Right lobe of liver (tissue), 6 donors: ENCODE results near the gene NIFK. TPM values are rescaled to one million over a fixed set of nuclear protein-coding genes. Genes with fewer than 3 reads are reported as not detected.

ENCODE experiments used
- ATAC-seq, 4 donors: fragments of 200-7000 bp; cut with Tn5 transposase; one replicate each; pipeline ENCODE4 v1.9.1; 2020; ENCODE audit warnings: mild to moderate bottlenecking in 4 of 4, moderate library complexity in 4 of 4
- DNase-seq, 3 donors: peaks; one replicate each; pipeline ENCODE4 v3.0.0-alpha.2; 2020
- H3K27ac ChIP-seq, 3 donors: fragments of 200-600 bp; one replicate each; pipeline ENCODE4 v1.8.0; 2022
- H3K27me3 ChIP-seq, 2 donors: fragments of 200-600 bp; one replicate each; pipeline ENCODE4 v1.8.0; 2022
- H3K36me3 ChIP-seq, 4 donors: fragments of 200-600 bp; sonication (generic) in 1 of 4; one replicate each; pipeline versions ENCODE4 v1.5.1 to v1.8.0; 2017 to 2022; ENCODE audit warnings: control low read depth in 1 of 4
- H3K4me1 ChIP-seq, 4 donors: fragments of 200-600 bp; sonication (generic) in 1 of 4; one replicate each; pipeline versions ENCODE4 v1.5.1 to v1.8.0; 2017 to 2022; ENCODE audit warnings: control low read depth in 1 of 4
- H3K4me3 ChIP-seq, 3 donors: fragments of 200-600 bp; one replicate each; pipeline ENCODE4 v1.8.0; 2022
- H3K9me3 ChIP-seq, 4 donors: fragments of 200-600 bp; sonication (generic) in 1 of 4; one replicate each; pipeline versions ENCODE4 v1.5.1 to v1.8.0; 2017 to 2022; ENCODE audit warnings: control low read depth in 1 of 4
- POLR2A ChIP-seq: fragments of 450-650 bp; IDR thresholded peaks from one replicate; pipeline ENCODE4 v1.6.1; 2017; ENCODE audit warnings: antibody characterized with exemption, mild to moderate bottlenecking
- WGBS: methylation state at CpG from one replicate; pipeline ENCODE4 v1.1.6; 2018; ENCODE audit warnings: low coverage, low lambda C conversion rate; ENCODE audit not compliant: insufficient coverage; ENCODE audit errors: missing lambda C conversion rate; 5-methylcytosine and 5-hydroxymethylcytosine counted together
- intact Hi-C, 2 donors: fragments of 100-400 bp; cut with DNase I; formaldehyde crosslinking; loops; one replicate each; pipeline versions ENCODE4 v1.11.2 to v1.14.1; 2022
- long read RNA-seq: library from polyadenylated mRNA; unstranded; transcript quantifications from one replicate; pipeline ENCODE4 v2.0.0, GENCODE V29; 2019
- total RNA-seq, 6 experiments: library from RNA; depleted of rRNA in 2 of 6; stranded (reverse); fragments of >200 nt in 2 of 6; fragmentation: NEBNext Ultra II Directional in 3 of 6; extraction: Animal tissue kit (Norgen Biotek cat#: 25700) in 3 of 6; gene quantifications; one replicate each; pipeline versions ENCODE4 v1.1.0 to v1.2.4, GENCODE V29; 2016 to 2023
- TF ChIP-seq, protein P1 (sequence below), 4 donors: fragments of 200-600 bp in 3 of 4; fragments of 450-650 bp in 1 of 4; IDR thresholded peaks; one replicate each; pipeline versions ENCODE4 v1.5.1 to v1.8.0; 2016 to 2022; ENCODE audit warnings: antibody characterized with exemption in 4 of 4, mild to moderate bottlenecking in 2 of 4
- donor health status: DM: no; HTN: yes; CAD: no.
- donor health status: DM: no; HTN: no; CAD: no.
- donor health status: DM: no; HTN: no; CAD: no.
- donor health status: DM: no; HTN: yes; CAD: no.
- donor health status: DM: no; HTN: yes; CAD: no.

NIFK gene
- 10 to 100 TPM; 13.9 to 37.7 (median 27.2) TPM for total RNA-seq
- long read RNA-seq, transcript NIFK-205 (4 exons, 1,096 nt) = major isoform, 5 of 9 reads
- long read RNA-seq, partial matches to known transcripts = 0 of 9 reads
- long read RNA-seq, other reads (novel, unspliced or antisense) = 1 of 9 reads

GRCh38 chr2:121736462-121737336, at the start of gene NIFK:
TSS of gene NIFK (minus strand) at chr2:121736875. CDS start at chr2:121736850, 25 bp downstream.
- intact Hi-C loops = no loop called here
- Histone ChIP-seq H3K4me3 (peak within 1 kb of the TSS; percentile 58 to 98 (median 89)), H3K27ac (peak within 1 kb of the TSS; percentile 23 to 57 (median 55)), H3K4me1 (peaks cover 0 to 8% (median 4%) of the 10 kb centered on the region in 4 donors), H3K9me3 (no peaks in the 10 kb centered on the region), H3K36me3 (peaks cover 0 to 26% (median 10%) of the 10 kb centered on the region in 4 donors), H3K27me3 (no peaks in the 10 kb centered on the region)
- WGBS = under 1% methylated on average over 55 of the region's 93 CpGs
- DNase-seq = peak; percentile 100
- TF ChIP-seq POLR2A = peak; percentile 59
- TF ChIP-seq, protein P1, sequence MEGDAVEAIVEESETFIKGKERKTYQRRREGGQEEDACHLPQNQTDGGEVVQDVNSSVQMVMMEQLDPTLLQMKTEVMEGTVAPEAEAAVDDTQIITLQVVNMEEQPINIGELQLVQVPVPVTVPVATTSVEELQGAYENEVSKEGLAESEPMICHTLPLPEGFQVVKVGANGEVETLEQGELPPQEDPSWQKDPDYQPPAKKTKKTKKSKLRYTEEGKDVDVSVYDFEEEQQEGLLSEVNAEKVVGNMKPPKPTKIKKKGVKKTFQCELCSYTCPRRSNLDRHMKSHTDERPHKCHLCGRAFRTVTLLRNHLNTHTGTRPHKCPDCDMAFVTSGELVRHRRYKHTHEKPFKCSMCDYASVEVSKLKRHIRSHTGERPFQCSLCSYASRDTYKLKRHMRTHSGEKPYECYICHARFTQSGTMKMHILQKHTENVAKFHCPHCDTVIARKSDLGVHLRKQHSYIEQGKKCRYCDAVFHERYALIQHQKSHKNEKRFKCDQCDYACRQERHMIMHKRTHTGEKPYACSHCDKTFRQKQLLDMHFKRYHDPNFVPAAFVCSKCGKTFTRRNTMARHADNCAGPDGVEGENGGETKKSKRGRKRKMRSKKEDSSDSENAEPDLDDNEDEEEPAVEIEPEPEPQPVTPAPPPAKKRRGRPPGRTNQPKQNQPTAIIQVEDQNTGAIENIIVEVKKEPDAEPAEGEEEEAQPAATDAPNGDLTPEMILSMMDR (IDR thresholded peaks at IDR 0.05) = no peak
- peak; percentile 97 to 99 (median 98) for ATAC-seq

GRCh38 chr2:121783180-121783579, 46.5 kb upstream of the NIFK start:
- 33% methylated on average over 2 of the region's 2 CpGs for WGBS
- Histone ChIP-seq H3K27ac (no peak overlapping the region), H3K36me3 (no peaks in the 10 kb centered on the region), H3K9me3 (no peaks in the 10 kb centered on the region), H3K4me3 (no peak overlapping the region), H3K4me1 (no peaks in the 10 kb centered on the region), H3K27me3 (no peaks in the 10 kb centered on the region)
- DNase-seq = no peak
- no peak for ATAC-seq
- intact Hi-C loops = no loop called here
- TF ChIP-seq POLR2A = no peak

DNA sequence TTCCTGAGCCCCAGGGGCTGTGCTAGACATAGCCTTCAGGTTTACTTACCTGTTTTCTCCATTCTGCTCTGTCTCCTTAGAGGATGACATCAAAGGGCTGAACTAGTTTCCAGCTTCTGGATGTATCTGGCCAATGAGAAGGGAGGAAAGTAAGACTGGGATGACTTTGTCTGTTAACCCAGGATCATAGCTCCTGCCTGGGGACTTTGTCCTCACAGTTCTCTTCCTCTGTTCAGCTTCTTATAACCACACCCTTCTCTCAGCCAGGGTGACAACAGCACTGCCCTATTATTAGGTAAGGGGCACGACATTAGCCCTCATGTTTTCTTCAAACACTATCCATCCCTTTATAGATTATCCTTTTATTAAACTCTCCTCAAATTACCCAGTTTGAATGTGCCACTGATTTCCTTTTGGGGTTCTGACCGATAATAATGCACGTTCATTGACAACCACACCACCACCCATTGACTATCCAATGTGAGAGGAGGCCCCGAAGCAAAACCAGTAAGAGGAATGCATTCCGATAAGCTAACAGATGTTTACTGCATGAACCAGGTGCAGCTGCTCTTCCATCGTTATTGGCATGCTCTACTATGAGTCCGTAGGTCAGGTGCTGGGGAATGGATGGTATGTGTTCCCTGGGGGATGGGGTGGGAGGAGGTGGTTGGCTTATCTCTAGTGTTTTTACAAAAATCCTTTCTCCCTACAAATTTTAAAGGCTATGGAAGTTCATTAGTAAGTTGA, 42.2 kb upstream of the NIFK start:
- ATAC-seq = peak in 1 of 4 donors; percentile 54
- no peaks in the 10 kb centered on the region for H3K27me3 ChIP-seq
- no peaks in the 10 kb centered on the region for H3K9me3 ChIP-seq
- no peaks in the 10 kb centered on the region for H3K36me3 ChIP-seq
- no peak overlapping the region for H3K4me3 ChIP-seq
- intact Hi-C loops = no loop called here
- no peak for DNase-seq
- no peak for TF ChIP-seq POLR2A
- TF ChIP-seq, protein P1 (IDR thresholded peaks at IDR 0.05) = no peak
- 53% methylated on average over 7 of the region's 7 CpGs for WGBS
- no peak overlapping the region for H3K27ac ChIP-seq
- H3K4me1 ChIP-seq = no peaks in the 10 kb centered on the region

DNA sequence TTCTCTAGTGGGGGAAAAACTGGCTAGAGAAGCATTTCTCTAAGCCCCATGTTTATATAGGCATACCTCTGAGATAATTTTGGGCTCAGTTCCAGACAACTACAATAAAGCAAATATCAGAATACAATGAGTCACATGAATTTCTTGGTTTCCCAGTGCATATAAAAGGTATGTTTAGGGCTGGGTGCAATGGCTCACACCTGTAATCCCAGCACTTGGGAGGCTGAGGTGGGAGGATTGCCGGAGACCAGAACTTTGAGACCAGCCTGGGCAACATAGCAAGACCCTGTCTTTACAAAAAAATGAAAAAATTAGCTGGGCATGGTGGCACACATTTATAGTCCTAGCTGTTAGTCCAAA, 41.0 kb upstream of the NIFK start:
- no peaks in the 10 kb centered on the region for H3K27me3 ChIP-seq
- WGBS = 70% methylated on average over 1 of the region's 1 CpG

More for the DNA sequence above, 41.0 kb upstream of the NIFK start:
- Histone ChIP-seq H3K36me3 (no peaks in the 10 kb centered on the region), H3K9me3 (no peaks in the 10 kb centered on the region), H3K4me3 (no peak overlapping the region), H3K4me1 (no peaks in the 10 kb centered on the region), H3K27ac (no peak overlapping the region)
- no peak for TF ChIP-seq POLR2A
- TF ChIP-seq, protein P1 (IDR thresholded peaks at IDR 0.05) = no peak
- DNase-seq (no peak), ATAC-seq (no peak)
- intact Hi-C loops = no loop called here
